ENCODE data around the gene B4GALT1.

- TF ChIP-seq POLR2A (IDR thresholded peaks at IDR 0.05) = no peak
- TF ChIP-seq, protein P1, sequence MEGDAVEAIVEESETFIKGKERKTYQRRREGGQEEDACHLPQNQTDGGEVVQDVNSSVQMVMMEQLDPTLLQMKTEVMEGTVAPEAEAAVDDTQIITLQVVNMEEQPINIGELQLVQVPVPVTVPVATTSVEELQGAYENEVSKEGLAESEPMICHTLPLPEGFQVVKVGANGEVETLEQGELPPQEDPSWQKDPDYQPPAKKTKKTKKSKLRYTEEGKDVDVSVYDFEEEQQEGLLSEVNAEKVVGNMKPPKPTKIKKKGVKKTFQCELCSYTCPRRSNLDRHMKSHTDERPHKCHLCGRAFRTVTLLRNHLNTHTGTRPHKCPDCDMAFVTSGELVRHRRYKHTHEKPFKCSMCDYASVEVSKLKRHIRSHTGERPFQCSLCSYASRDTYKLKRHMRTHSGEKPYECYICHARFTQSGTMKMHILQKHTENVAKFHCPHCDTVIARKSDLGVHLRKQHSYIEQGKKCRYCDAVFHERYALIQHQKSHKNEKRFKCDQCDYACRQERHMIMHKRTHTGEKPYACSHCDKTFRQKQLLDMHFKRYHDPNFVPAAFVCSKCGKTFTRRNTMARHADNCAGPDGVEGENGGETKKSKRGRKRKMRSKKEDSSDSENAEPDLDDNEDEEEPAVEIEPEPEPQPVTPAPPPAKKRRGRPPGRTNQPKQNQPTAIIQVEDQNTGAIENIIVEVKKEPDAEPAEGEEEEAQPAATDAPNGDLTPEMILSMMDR (IDR thresholded peaks at IDR 0.05) = no peak
Measured at GRCh38 chr9:33103501-33104281, 63.4 kb downstream of the B4GALT1 start.
